MV-4-11 (cell line): ENCODE data around the gene ACSF3.

Experiments used
- DNase-seq: peaks from one replicate; lab custom pipeline; 2025; lab: John Stamatoyannopoulos, UW

The ACSF3 gene

DNA sequence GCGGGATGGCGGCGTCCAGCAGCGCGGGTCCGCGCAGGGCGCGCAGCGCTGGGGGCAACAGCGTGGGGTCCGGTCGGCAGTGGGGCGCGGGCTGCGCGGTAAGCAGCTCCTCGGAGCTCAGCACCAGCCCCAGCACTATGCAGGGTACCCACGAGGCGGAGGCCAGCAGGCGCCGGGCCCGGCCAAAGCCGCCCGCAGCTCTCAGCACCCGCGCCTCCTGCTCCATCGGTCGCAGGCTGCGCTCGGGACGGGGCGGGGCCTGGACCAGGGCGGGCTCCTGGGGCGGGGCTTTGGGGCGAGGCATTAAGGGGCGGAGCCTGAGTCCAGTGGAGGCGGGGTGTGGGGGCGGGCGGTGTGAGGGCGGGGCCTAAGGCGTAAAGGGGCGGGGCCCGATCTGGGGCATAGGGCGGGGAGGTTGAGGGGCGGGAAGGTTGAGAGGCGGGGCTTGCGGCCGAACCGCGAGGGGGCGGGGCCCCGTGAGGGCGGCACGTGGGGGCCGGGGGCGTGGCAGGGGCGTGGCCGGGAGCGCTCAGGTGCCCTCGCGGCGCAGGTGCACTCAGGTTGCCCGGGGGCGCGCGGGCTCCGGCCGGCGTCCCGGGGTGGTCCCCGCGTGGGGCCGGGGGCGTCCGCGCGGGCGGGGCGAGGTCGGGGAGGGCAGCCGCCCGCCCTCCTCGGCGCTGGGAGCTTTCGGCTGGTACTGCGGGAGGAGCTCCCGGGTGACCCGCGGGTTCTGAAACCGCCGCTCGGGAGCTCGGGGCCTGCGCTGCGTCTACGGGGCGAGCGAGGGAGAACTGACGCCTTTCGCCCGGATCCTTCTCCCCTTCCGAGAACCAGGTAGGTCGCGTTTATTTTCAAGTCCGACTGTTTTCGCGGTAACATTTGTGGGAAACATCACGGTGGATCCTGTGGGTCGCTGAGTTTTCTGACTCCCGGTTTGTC is 108.1 kb downstream of the ACSF3 start:
- DNase-seq, result no peak

DNA sequence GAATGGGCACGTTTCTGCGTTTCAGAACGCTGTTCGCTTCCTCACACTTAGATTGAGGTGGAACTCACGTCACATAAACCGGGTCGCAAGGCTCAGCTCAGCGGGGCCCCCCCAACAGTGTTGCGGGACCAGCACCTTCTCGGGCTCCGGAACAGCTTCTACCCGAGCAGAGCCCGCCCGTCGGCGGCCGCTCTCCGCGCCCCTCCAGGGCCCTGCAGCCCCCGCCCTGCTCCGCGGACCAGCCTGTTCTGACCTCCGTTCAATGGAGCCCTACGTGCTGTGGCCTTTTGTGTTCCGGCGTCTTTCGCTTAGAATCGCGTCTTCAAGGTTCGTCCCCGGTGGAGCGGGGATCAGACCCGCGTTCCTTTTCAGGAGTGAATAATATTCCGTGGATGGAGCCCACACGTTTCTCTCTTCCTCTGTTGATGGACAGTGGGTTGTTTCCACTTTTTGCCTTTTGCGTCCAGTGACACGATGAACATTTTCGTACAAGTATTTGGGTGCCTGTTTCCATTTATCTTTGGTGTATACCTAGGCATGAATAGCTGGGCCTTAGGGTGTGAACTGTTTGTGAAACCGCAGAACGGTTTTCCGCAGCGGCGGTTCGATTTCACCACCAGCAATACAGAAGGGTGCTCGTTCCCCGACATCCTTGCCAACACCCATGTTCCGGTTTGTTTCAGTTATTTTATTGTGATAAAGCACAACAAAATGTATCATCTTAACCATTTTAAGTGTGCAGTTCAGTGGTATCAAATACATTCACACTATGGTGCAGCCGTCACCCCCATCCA is 109.0 kb downstream of the ACSF3 start:
- no peak for DNase-seq
